H1 (cell line): ENCODE results near the gene SPACDR. TPM values are rescaled to one million over a fixed set of nuclear protein-coding genes. Genes with fewer than 3 reads are reported as not detected.

ENCODE experiments used
- CTCF ChIA-PET: fragments of 300-600 bp; sonication (Branson Sonifier 250); formaldehyde crosslinking; loops from one replicate; lab custom pipeline; 2021; ENCODE audit not compliant: partially characterized antibody; lab: Charles Lee
- POLR2A ChIA-PET: fragments of 300-600 bp; sonication (Branson Sonifier 250); formaldehyde crosslinking; loops from one replicate; lab custom pipeline; 2021; ENCODE audit warnings: inconsistent platforms; ENCODE audit not compliant: partially characterized antibody; lab: Charles Lee
- DNase-seq, 2 experiments: peaks; one replicate each; pipeline versions ENCODE4 v3.0.0 to v3.0.0-alpha.2; 2010 to 2022; ENCODE audit warnings: low spot score in 2 of 2, low read depth in 1 of 2, mixed read lengths in 1 of 2
- FAIRE-seq: peaks from 2 replicates; lab custom pipeline; 2011; peaks lifted over from hg19 to GRCh38; lab: Jason Lieb, UNC
- H2AFZ ChIP-seq: 2 replicates; pipeline ENCODE4 v1.8.1; 2012; ENCODE audit warnings: low read length, inconsistent platforms
- H2AK5ac ChIP-seq: 2 replicates; pipeline ENCODE4 v1.6.1; 2013; ENCODE audit warnings: low read depth, low read length
- H2BK120ac ChIP-seq: replicated peaks from 2 replicates; pipeline ENCODE3; 2013; ENCODE audit warnings: low read depth, low read length, inconsistent platforms
- H2BK12ac ChIP-seq: 2 replicates; pipeline ENCODE4 v1.6.1; 2013; ENCODE audit warnings: low read depth, low read length
- H2BK15ac ChIP-seq: 2 replicates; pipeline ENCODE4 v1.6.1; 2013; ENCODE audit warnings: low read length
- H2BK20ac ChIP-seq: 2 replicates; pipeline ENCODE4 v1.6.1; 2013; ENCODE audit warnings: low read length
- H2BK5ac ChIP-seq: 2 replicates; pipeline ENCODE4 v1.6.1; 2013; ENCODE audit warnings: low read depth, low read length
- H3K14ac ChIP-seq: 2 replicates; pipeline ENCODE4 v1.6.1; 2013; ENCODE audit warnings: inconsistent platforms; ENCODE audit not compliant: insufficient read length
- H3K18ac ChIP-seq: 2 replicates; pipeline ENCODE4 v1.6.1; 2013; ENCODE audit warnings: low read length; ENCODE audit errors: extremely low read depth
- H3K23ac ChIP-seq: 2 replicates; pipeline ENCODE4 v1.6.1; 2013; ENCODE audit warnings: inconsistent platforms; ENCODE audit not compliant: insufficient read length
- H3K23me2 ChIP-seq: 2 replicates; pipeline ENCODE4 v1.6.1; 2013; ENCODE audit warnings: low read depth, low read length
- H3K27ac ChIP-seq: 2 replicates; pipeline ENCODE4 v1.6.1; 2011; ENCODE audit warnings: low read depth, low read length, inconsistent platforms
- H3K27me3 ChIP-seq, 4 experiments: replicated peaks in 1 of 4; 1 replicate in 1 of 4; 2 replicates in 3 of 4; pipeline versions ENCODE4 v1.6.1 to v1.8.1; 2011 to 2013; ENCODE audit warnings: low read length in 3 of 4, mild to moderate bottlenecking in 3 of 4, inconsistent platforms in 2 of 4, mixed read lengths in 2 of 4, moderate library complexity in 1 of 4; ENCODE audit not compliant: control insufficient read depth in 3 of 4, insufficient read depth in 3 of 4; ENCODE audit errors: extremely low read depth in 1 of 4
- H3K36me3 ChIP-seq, 4 experiments: 2 replicates each; pipeline versions ENCODE4 v1.6.1 to v1.8.1; 2011 to 2013; ENCODE audit warnings: mild to moderate bottlenecking in 4 of 4, low read length in 3 of 4, moderate library complexity in 2 of 4, control low read depth in 1 of 4, inconsistent platforms in 1 of 4; ENCODE audit not compliant: insufficient read depth in 4 of 4, control insufficient read depth in 2 of 4
- H3K4ac ChIP-seq: replicated peaks from 2 replicates; pipeline ENCODE3; 2013; ENCODE audit warnings: low read length, low read depth, mixed read lengths, inconsistent platforms; ENCODE audit not compliant: insufficient read length
- H3K4me1 ChIP-seq, 4 experiments: replicated peaks in 1 of 4; 1 replicate in 1 of 4; 2 replicates in 3 of 4; pipeline versions ENCODE4 v1.6.1 to v1.8.1; 2011 to 2013; ENCODE audit warnings: low read length in 3 of 4, inconsistent platforms in 2 of 4, mixed read lengths in 1 of 4; ENCODE audit not compliant: insufficient read depth in 4 of 4, control insufficient read depth in 3 of 4
- H3K4me2 ChIP-seq, 2 experiments: 2 replicates each; pipeline versions ENCODE4 v1.6.1 to v1.8.1; 2011 to 2013; ENCODE audit warnings: low read depth in 2 of 2, low read length in 2 of 2, control low read depth in 1 of 2, inconsistent platforms in 1 of 2, mild to moderate bottlenecking in 1 of 2; ENCODE audit not compliant: insufficient read depth in 1 of 2
- H3K4me3 ChIP-seq, 4 experiments: fragments of 200-600, 300-600 bp in 1 of 4; sonication (generic), shearing (Covaris generic), sonication (Bioruptor Twin) in 1 of 4; 2 replicates each; pipeline versions ENCODE4 v1.5.1 to v1.8.1; 2011 to 2016; ENCODE audit warnings: low read length in 4 of 4, low read depth in 3 of 4, control low read depth in 2 of 4, inconsistent platforms in 2 of 4, mild to moderate bottlenecking in 2 of 4, mixed read lengths in 1 of 4, moderate library complexity in 1 of 4; ENCODE audit not compliant: insufficient read depth in 2 of 4; ENCODE audit errors: extremely low read depth in 1 of 4
- H3K56ac ChIP-seq: replicated peaks from 2 replicates; pipeline ENCODE3; 2013; ENCODE audit warnings: low read depth, mild to moderate bottlenecking, mixed read lengths, low read length, inconsistent platforms; ENCODE audit not compliant: insufficient read length
- H3K79me1 ChIP-seq: 2 replicates; pipeline ENCODE4 v1.6.1; 2013; ENCODE audit warnings: low read depth, low read length, control low read depth
- H3K79me2 ChIP-seq, 2 experiments: 2 replicates each; pipeline versions ENCODE4 v1.6.1 to v1.8.1; 2012 to 2013; ENCODE audit warnings: low read length in 2 of 2, mild to moderate bottlenecking in 2 of 2, inconsistent platforms in 1 of 2; ENCODE audit not compliant: insufficient read depth in 2 of 2, control insufficient read depth in 1 of 2
- H3K9ac ChIP-seq, 4 experiments: replicated peaks in 1 of 4; 1 replicate in 1 of 4; 2 replicates in 3 of 4; pipeline versions ENCODE4 v1.6.1 to v1.8.1; 2011 to 2013; ENCODE audit warnings: low read depth in 3 of 4, low read length in 3 of 4, control low read depth in 2 of 4, mild to moderate bottlenecking in 2 of 4, moderate library complexity in 2 of 4, inconsistent platforms in 1 of 4; ENCODE audit errors: extremely low read depth in 1 of 4
- H3K9me3 ChIP-seq, 2 experiments: 2 replicates each; pipeline versions ENCODE4 v1.6.1 to v1.8.1; 2012 to 2013; ENCODE audit warnings: mild to moderate bottlenecking in 2 of 2, moderate library complexity in 2 of 2, control low read depth in 1 of 2, inconsistent platforms in 1 of 2, low read depth in 1 of 2, low read length in 1 of 2, mixed read lengths in 1 of 2; ENCODE audit not compliant: insufficient read depth in 2 of 2
- H4K20me1 ChIP-seq, 2 experiments: replicated peaks in 1 of 2; 2 replicates each; pipeline versions ENCODE3 to v1.8.1; 2011 to 2013; ENCODE audit warnings: inconsistent platforms in 2 of 2, low read length in 2 of 2, mild to moderate bottlenecking in 1 of 2; ENCODE audit not compliant: insufficient read depth in 2 of 2, control insufficient read depth in 1 of 2
- H4K5ac ChIP-seq: 2 replicates; pipeline ENCODE4 v1.6.1; 2013; ENCODE audit warnings: low read length, low read depth, mixed read lengths, inconsistent platforms; ENCODE audit not compliant: insufficient read length
- H4K8ac ChIP-seq: 2 replicates; pipeline ENCODE4 v1.8.0; 2013; ENCODE audit warnings: mild to moderate bottlenecking, moderate library complexity, low read length, inconsistent platforms; ENCODE audit not compliant: insufficient read depth; ENCODE audit errors: extremely low read depth
- H4K91ac ChIP-seq: replicated peaks from 2 replicates; pipeline ENCODE3; 2013; ENCODE audit warnings: low read length, mixed read lengths, inconsistent platforms; ENCODE audit not compliant: insufficient read length
- CHD2 ChIP-seq: IDR thresholded peaks from 2 replicates; pipeline ENCODE4 v1.6.1; 2012; ENCODE audit warnings: low read length, improper control_type of control experiment
- PHF8 ChIP-seq: fragments of 200-600 bp; sonication (generic); conservative IDR thresholded peaks from 2 replicates; pipeline ENCODE4 v1.7.1; 2012; ENCODE audit warnings: low read depth, mild to moderate bottlenecking, inconsistent platforms, low read length, moderate library complexity
- RAD21 ChIP-seq, 2 experiments: IDR thresholded peaks in 1 of 2; conservative IDR thresholded peaks in 1 of 2; 2 replicates each; pipeline ENCODE4 v1.6.1; 2011; ENCODE audit warnings: low read depth in 2 of 2, low read length in 2 of 2, improper control_type of control experiment in 1 of 2, inconsistent platforms in 1 of 2, mild to moderate bottlenecking in 1 of 2, moderate library complexity in 1 of 2
- RFX5 ChIP-seq: IDR thresholded peaks from 2 replicates; pipeline ENCODE4 v1.6.1; 2011; ENCODE audit warnings: low read depth, low read length, improper control_type of control experiment, borderline replicate concordance
- SIN3A ChIP-seq, 2 experiments: IDR thresholded peaks in 1 of 2; conservative IDR thresholded peaks in 1 of 2; 2 replicates each; pipeline ENCODE4 v1.6.1; 2011 to 2012; ENCODE audit warnings: low read length in 2 of 2, improper control_type of control experiment in 1 of 2, low read depth in 1 of 2, mild to moderate bottlenecking in 1 of 2
- USF2 ChIP-seq: IDR thresholded peaks from 2 replicates; pipeline ENCODE4 v1.6.1; 2011; ENCODE audit warnings: low read length, improper control_type of control experiment
- WGBS, 2 experiments: shearing (Covaris generic) in 1 of 2; methylation state at CpG; one replicate each; pipeline versions ENCODE4 v1.1.6 to v1.1.7; 2013 to 2015; ENCODE audit warnings: low lambda C conversion rate in 2 of 2, mixed read lengths in 2 of 2, inconsistent platforms in 1 of 2, low coverage in 1 of 2, missing lambda C conversion rate in 1 of 2; ENCODE audit not compliant: insufficient replicate concordance in 2 of 2, insufficient coverage in 1 of 2, insufficient read length in 1 of 2; ENCODE audit errors: extremely low coverage in 1 of 2, missing lambda C conversion rate in 1 of 2; 5-methylcytosine and 5-hydroxymethylcytosine counted together
- polyA plus RNA-seq, 7 experiments: library from polyadenylated mRNA; depleted of rRNA in 3 of 7; stranded (reverse) in 5 of 7; unstranded in 2 of 7; fragments of >200 nt in 5 of 7; fragments of 200-250 nt in 2 of 7; gene quantifications; 1 replicate in 5 of 7; 2 replicates in 1 of 7; 4 replicates in 1 of 7; pipeline versions ENCODE4 v1.2.1 to v1.2.3, GENCODE V29; 2011 to 2013; ENCODE audit warnings: missing spikeins in 2 of 7, mixed read lengths in 2 of 7
- total RNA-seq: library from RNA; stranded (reverse); fragmentation: NEBNext Ultra II Directional; extraction: Animal tissue kit (Norgen Biotek cat#: 25700); gene quantifications from 2 replicates; pipeline ENCODE4 v1.2.1, GENCODE V29; 2021
- TF ChIP-seq, protein P1 (sequence below): IDR thresholded peaks from 2 replicates; pipeline ENCODE4 v1.6.1; 2012; ENCODE audit warnings: inconsistent platforms
- TF ChIP-seq, protein P2 (sequence below): IDR thresholded peaks from 2 replicates; pipeline ENCODE4 v1.6.1; 2012; ENCODE audit warnings: low read length, inconsistent platforms

SPACDR gene
- total and polyA plus RNA-seq, 2 of the 8 experiments (the other 6 are each of a cell fraction or from before 2014, with no cell fraction given): 0.26 TPM; not detected in 1

GRCh38 chr7:100449190-100449795 lies 14.8 kb downstream of the SPACDR start:
- ChIA-PET CTCF (interaction anchor here (0.7 to 8.3 kb wide), 6 partner anchors 8 to 406 kb away, joined by 3 to 70 read pairs (median 6); partner anchors contain the start of genes PPP1R35 and SPACDR), POLR2A (interaction anchor here (7.4 to 8.2 kb wide), 2 partner anchors 14 to 20 kb away, joined by 55 to 81 read pairs; partner anchors contain the start of genes MEPCE, PPP1R35 and ZCWPW1)
- TF ChIP-seq SIN3A (conservative IDR thresholded peaks at IDR 0.05 in 1 of 2, IDR thresholded peaks at IDR 0.05 in 1 of 2; ENCODE audit: low read depth in 1 of 2, low read length in 2 of 2) (no peak), PHF8 (no peak), RAD21 (IDR thresholded peaks at IDR 0.05 in 1 of 2, conservative IDR thresholded peaks at IDR 0.05 in 1 of 2; ENCODE audit: low read depth in 2 of 2, low read length in 2 of 2) (no peak), USF2 (no peak), RFX5 (no peak), CHD2 (no peak)
- TF ChIP-seq, protein P1, sequence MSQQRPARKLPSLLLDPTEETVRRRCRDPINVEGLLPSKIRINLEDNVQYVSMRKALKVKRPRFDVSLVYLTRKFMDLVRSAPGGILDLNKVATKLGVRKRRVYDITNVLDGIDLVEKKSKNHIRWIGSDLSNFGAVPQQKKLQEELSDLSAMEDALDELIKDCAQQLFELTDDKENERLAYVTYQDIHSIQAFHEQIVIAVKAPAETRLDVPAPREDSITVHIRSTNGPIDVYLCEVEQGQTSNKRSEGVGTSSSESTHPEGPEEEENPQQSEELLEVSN: no peak
- TF ChIP-seq, protein P2, sequence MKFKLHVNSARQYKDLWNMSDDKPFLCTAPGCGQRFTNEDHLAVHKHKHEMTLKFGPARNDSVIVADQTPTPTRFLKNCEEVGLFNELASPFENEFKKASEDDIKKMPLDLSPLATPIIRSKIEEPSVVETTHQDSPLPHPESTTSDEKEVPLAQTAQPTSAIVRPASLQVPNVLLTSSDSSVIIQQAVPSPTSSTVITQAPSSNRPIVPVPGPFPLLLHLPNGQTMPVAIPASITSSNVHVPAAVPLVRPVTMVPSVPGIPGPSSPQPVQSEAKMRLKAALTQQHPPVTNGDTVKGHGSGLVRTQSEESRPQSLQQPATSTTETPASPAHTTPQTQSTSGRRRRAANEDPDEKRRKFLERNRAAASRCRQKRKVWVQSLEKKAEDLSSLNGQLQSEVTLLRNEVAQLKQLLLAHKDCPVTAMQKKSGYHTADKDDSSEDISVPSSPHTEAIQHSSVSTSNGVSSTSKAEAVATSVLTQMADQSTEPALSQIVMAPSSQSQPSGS: no peak

More at GRCh38 chr7:100449190-100449795, 14.8 kb downstream of the SPACDR start:
- Histone ChIP-seq H3K79me1 (no peaks in the 10 kb centered on the region), H2AK5ac (no peak overlapping the region; the same call in 1 of the 2 replicates), H4K5ac (no peak overlapping the region), H3K79me2 (no peaks in the 10 kb centered on the region), H3K27ac (no peak overlapping the region), H3K4ac (no peak overlapping the region), H3K27me3 (no peaks in the 10 kb centered on the region), H3K4me2 (no peak overlapping the region), H2BK5ac (no peak overlapping the region), H2AFZ (no peak overlapping the region), H3K9me3 (no peaks in the 10 kb centered on the region), H2BK15ac (no peak overlapping the region), H3K56ac (no peak overlapping the region), H3K36me3 (no peaks in the 10 kb centered on the region), H3K4me1 (peaks cover 0 to 5% (median 2%) of the 10 kb centered on the region in 4 experiments; a peak in 3 of 7 replicates), H3K4me3 (no peak overlapping the region), H2BK12ac (no peak overlapping the region), H3K14ac (no peak overlapping the region), H3K23ac (no peak overlapping the region), H3K18ac (no peak overlapping the region), H3K23me2 (no peaks in the 10 kb centered on the region), H2BK20ac (no peak overlapping the region), H4K20me1 (no peaks in the 10 kb centered on the region), H3K9ac (no peak overlapping the region), H4K91ac (no peak overlapping the region), H4K8ac (no peak overlapping the region; the same call in 1 of the 2 replicates), H2BK120ac (no peak overlapping the region)
- FAIRE-seq (no peak), DNase-seq (no peak)
- 97% methylated on average over 12 of the region's 13 CpGs; no CpG with 5 or more reads in 1 of the 2 experiments for WGBS, 2 experiments
